Fibroblast of pulmonary artery (primary cell): ENCODE results near the gene FKBP10.

Experiments used
- DNase-seq: peaks from one replicate; pipeline ENCODE4 v3.0.0-alpha.2; 2010; ENCODE audit warnings: low read depth
- H3K4me3 ChIP-seq: replicated peaks from 2 replicates; pipeline ENCODE4 v1.5.1; 2011; ENCODE audit warnings: low read depth, mild to moderate bottlenecking, control low read depth, low read length, moderate library complexity
- TF ChIP-seq, protein P1 (sequence below): IDR thresholded peaks from 2 replicates; pipeline ENCODE4 v1.5.1; 2011; ENCODE audit warnings: mild to moderate bottlenecking, control low read depth, low read length, inconsistent platforms; ENCODE audit errors: missing control alignments

Gene FKBP10

DNA sequence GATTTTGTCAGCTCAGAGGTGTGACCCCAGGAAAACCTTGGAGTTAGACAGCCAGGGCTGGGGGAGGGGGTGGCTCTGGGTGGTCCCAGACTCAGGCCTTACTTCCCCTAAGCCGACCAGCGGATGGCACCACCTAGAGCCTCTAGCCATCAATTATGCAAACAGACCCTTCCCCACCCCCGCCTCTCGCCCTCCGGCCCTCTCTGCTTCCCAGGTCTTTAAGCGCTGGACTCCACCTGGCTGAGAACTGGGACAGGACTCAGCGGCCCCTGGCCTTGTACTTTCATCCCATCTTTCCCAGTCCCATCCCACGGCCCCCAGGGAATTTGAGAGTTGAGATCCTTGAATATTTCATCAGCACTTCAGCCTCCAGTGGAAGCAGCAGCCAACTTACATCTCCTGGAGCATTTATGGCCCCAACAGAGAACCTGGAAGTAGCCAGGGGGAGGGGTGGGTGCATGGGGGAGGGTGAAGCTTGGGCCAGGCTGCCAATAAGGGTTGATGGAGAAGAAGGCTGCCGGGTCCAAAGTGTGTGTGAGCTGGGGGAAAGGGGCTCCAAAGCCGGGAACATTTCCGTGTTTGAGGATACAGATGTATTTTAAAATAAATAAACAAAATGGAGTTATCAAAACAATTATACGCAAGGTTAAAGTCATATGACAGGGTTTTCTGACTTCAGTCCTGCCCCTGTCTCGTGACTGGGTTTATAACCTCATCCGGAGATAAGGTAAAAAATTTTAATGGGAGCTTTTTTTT, 18.8 kb upstream of the FKBP10 start:
- TF ChIP-seq, protein P1, sequence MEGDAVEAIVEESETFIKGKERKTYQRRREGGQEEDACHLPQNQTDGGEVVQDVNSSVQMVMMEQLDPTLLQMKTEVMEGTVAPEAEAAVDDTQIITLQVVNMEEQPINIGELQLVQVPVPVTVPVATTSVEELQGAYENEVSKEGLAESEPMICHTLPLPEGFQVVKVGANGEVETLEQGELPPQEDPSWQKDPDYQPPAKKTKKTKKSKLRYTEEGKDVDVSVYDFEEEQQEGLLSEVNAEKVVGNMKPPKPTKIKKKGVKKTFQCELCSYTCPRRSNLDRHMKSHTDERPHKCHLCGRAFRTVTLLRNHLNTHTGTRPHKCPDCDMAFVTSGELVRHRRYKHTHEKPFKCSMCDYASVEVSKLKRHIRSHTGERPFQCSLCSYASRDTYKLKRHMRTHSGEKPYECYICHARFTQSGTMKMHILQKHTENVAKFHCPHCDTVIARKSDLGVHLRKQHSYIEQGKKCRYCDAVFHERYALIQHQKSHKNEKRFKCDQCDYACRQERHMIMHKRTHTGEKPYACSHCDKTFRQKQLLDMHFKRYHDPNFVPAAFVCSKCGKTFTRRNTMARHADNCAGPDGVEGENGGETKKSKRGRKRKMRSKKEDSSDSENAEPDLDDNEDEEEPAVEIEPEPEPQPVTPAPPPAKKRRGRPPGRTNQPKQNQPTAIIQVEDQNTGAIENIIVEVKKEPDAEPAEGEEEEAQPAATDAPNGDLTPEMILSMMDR, result no peak
- peak; percentile 48 for DNase-seq
- H3K4me3 ChIP-seq, result no peak overlapping the region

DNA sequence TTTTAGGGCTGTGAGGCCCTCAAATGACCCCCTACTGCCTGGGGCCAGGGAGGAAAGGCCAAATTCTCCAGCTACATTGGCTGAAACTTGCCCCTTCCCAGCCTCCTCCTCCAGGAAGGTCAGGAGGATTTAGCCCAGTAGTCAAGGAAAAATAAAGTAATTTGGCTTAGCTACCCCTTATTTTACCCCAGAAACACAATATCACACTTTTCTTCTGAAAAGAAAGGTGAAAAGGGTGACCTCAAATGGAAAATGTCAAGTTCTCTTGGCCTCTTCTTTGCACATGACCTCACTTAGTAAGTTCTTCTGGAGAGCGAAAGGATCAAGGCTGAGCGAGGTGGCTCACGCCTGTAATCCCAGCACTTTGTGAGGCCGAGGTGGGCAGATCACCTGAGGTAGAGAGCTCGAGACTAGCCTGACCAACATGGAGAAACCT, 18.2 kb upstream of the FKBP10 start:
- H3K4me3 ChIP-seq, result no peak overlapping the region
- TF ChIP-seq, protein P1, result no peak
- no peak for DNase-seq

DNA sequence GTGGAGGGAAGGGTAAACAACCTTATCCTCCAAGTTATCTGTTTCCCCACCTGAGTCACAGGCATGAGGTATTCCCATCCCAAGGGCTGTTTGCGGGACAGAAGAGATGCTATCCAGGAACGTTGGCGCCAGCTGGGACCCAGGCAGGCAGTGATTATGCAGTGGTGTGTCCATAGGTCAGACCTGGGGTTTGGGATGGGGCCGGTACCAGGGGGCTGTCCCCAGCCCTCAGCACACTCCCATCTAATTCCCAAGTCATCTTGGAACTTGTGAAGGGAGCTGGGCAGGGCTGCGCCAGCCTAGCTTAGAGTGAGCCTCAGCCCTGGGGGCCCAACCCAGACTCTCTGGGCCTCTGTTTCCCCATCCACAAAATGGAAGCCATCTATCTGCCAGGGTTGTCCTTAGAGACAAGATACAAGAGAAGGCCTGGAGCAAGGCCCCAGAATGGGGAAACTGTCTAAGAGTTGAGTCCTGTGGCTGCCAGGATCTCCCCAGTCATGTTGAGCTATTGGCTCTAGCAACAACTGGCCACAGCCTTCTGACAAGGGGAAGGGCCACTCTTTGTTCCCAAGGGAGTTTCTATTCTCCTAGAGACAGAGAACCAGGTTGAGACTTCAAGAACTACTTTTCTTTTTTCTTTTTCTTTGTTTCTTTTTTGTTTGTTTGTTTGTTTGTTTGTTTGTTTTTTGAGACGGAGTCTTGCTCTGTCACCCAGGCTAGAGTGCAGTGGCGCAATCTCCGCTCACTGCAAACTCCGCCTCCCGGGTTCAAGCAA, 16.5 kb upstream of the FKBP10 start:
- DNase-seq, result no peak
- TF ChIP-seq, protein P1, result no peak
- H3K4me3 ChIP-seq, result no peak overlapping the region

DNA sequence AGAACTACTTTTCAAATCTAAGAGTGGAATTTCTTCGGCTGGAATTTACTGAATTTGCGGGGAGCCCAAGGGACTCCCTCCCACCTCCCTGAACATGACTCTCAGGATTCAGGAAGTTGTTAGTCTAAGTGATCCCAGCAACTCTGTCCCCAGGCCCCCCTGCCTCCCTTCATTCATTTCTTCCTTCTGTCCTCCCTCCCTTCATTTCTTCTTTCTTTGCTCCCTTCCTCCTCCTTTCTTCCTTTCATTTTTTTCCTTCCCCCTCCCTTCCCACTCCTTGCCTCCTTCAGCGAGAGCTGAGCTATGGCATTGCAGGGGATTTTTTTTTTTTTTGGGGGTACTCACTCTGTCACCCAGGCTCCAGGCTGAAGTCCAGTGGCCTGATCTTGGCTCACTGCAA, 15.4 kb upstream of the FKBP10 start:
- no peak for DNase-seq
- no peak overlapping the region for H3K4me3 ChIP-seq
- TF ChIP-seq, protein P1, result no peak

DNA sequence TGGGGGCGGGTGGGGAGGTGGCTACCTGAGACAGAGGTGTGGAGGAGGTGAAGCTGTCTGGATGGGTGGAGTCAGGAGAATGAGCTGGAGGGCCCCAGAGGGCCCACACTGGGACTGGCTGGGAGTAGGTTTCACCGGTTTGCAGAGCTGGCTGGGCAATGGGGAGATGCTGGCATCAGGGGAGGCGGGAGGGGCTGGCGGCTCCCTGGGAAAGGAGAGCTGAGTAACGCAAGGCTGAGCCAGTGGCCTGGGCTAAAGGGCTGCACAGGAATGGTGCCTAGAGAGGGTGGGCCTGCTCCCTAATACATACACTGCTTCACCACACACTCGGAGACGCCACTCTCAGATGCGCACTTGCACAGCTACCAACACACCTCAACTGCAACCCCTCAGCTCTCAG, 13.4 kb upstream of the FKBP10 start:
- no peak for DNase-seq
- no peak overlapping the region for H3K4me3 ChIP-seq
- TF ChIP-seq, protein P1, result no peak

DNA sequence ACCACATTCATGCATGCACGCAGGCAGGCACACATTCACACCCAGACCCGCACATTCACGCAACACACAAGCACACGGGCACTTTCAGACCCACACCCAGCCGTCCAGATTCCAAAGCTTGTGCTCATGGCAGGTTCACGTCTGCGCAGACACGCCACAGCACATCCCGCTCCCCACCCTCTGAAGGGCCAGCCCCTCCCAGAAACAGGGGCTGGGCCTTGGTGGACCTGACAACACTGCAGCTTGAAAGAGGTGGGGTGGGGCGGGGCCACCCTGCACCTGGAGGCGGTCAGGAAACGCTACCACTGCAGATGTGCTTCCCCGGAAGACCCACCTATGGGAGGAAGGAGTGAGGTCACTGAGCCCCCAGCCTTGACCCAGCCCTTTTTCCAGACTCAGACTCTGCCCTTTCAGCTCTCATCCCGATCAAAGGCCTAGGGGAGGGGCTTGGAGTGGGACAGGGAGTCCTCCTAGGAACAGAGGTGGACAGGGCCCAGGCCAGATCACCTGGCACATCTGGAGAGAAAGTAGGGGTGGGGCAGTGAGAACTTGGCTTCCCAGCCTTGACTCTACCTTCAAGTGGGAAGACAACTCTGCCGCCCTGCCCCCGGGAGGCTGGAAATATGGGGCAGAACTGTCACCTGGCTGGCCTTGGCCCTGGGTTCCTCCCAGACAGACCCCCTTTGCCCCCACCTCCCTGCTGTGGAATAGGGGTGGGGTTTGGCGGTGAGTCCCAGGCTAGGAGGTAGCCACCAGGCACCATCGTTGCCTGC, 12.0 kb upstream of the FKBP10 start:
- TF ChIP-seq, protein P1, result no peak
- DNase-seq, result peak; percentile 44
- no peak overlapping the region for H3K4me3 ChIP-seq
